Kidney epithelial cell (primary cell): ENCODE measurements around the gene HSPA6. TPM values are rescaled to one million over a fixed set of nuclear protein-coding genes. Genes with fewer than 3 reads are reported as not detected.
A peak's percentile ranks its signal among the peaks of the same experiment; 100 is the strongest.
"Not testable (repeated sequence)": the region's sequence is repeated elsewhere in the genome, so short reads cannot be mapped to it uniquely, and the experiment has no call there.

ENCODE experiments used
- DNase-seq: peaks from one replicate; pipeline ENCODE4 v3.0.0-alpha.2; 2010; ENCODE audit warnings: low read depth
- H3K27me3 ChIP-seq: 2 replicates; pipeline ENCODE4 v1.6.0; 2011; ENCODE audit warnings: low read length; ENCODE audit not compliant: control insufficient read depth, insufficient read depth
- H3K36me3 ChIP-seq: 2 replicates; pipeline ENCODE4 v1.5.1; 2011; ENCODE audit warnings: low read length; ENCODE audit not compliant: control insufficient read depth, insufficient read depth
- H3K4me3 ChIP-seq: 2 replicates; pipeline ENCODE4 v1.5.1; 2011; ENCODE audit warnings: low read depth, mild to moderate bottlenecking, control low read depth, low read length
- CTCF ChIP-seq: IDR thresholded peaks from 2 replicates; pipeline ENCODE4 v1.5.1; 2011; ENCODE audit warnings: mild to moderate bottlenecking, moderate library complexity, low read length, control low read depth, inconsistent platforms; ENCODE audit not compliant: insufficient read depth, poor library complexity, severe bottlenecking
- total RNA-seq: library from RNA; depleted of rRNA; stranded (reverse); fragments of >200 nt; gene quantifications from 2 replicates; pipeline ENCODE4 v1.2.3, GENCODE V29; 2015

The HSPA6 gene
- total RNA-seq = 0.84 TPM in 1 of 2 replicates, not detected in the other

- peak within 1 kb of the TSS; percentile 60 for H3K4me3 ChIP-seq
- H3K36me3 ChIP-seq, H3K27me3 ChIP-seq, DNase-seq: not testable (repeated sequence)
These were observed at the start of gene HSPA6 for GRCh38 chr1:161523817-161524741. Gene HSPA6, plus strand, starts transcription at chr1:161524540. Its CDS starts 119 bp downstream, at chr1:161524659.

GRCh38 chr1:161477711-161478110 is 46.6 kb upstream of the HSPA6 start:
- not testable (repeated sequence) for H3K4me3 ChIP-seq, H3K27me3 ChIP-seq, H3K36me3 ChIP-seq, DNase-seq

DNA sequence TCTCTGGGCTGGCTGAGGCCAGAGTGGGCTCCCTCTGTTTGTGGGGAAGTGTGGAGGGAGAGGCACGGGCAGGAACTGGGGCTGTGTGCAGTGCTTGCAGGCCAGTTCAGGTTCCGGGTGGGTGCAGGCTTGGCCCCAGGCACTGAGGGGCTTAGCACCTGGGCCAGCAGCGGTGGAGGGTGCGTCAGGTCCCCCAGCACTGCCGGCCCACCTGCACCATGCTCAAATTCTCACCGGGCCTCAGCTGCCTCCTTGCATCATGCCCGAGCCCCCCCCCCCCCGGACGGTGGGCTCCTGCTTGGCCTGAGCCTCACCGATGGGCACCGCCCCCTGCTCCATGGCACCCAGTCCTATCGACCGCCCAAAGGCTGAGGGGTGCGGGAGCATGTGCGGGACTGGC is 45.4 kb upstream of the HSPA6 start:
- no peak overlapping the region for H3K4me3 ChIP-seq
- H3K27me3 ChIP-seq = no peaks in the 10 kb centered on the region
- no peak for DNase-seq
- no peaks in the 10 kb centered on the region for H3K36me3 ChIP-seq
- no peak for TF ChIP-seq CTCF

GRCh38 chr1:161480381-161481035 is 43.8 kb upstream of the HSPA6 start:
- no peak for TF ChIP-seq CTCF
- H3K4me3 ChIP-seq = no peak overlapping the region
- H3K27me3 ChIP-seq = no peaks in the 10 kb centered on the region
- DNase-seq = no peak
- no peaks in the 10 kb centered on the region for H3K36me3 ChIP-seq

- no peak overlapping the region for H3K4me3 ChIP-seq
- H3K27me3 ChIP-seq = no peaks in the 10 kb centered on the region
- no peak for TF ChIP-seq CTCF
- no peak for DNase-seq
- H3K36me3 ChIP-seq = no peaks in the 10 kb centered on the region
These were observed 42.5 kb upstream of the HSPA6 start for GRCh38 chr1:161481624-161482392.

DNA sequence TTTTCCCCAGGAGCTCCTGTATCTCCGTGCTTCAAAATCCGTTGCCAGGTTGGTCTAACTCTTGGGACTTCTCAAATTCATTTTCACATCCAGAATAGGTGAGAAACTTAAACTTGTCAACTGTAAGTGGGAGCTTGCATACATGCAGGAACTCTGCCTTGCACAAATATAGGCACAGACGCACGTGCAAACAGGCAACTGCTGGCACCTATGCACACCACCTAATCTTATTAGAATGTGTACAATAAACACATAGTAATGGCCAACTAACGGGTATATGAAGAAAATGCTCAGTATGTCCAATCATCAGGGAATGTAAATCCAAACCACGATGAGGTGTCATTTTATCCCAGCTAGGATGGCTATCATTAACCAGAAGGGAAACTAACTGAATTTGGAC is 41.7 kb upstream of the HSPA6 start:
- no peak for DNase-seq
- Histone ChIP-seq H3K36me3 (no peaks in the 10 kb centered on the region), H3K4me3 (no peak overlapping the region), H3K27me3 (no peaks in the 10 kb centered on the region)
- no peak for TF ChIP-seq CTCF
